Measurements from ENCODE around the gene DNMT1. TPM values are rescaled to one million over a fixed set of nuclear protein-coding genes. Genes with fewer than 3 reads are reported as not detected.
A peak's percentile ranks its signal among the peaks of the same experiment; 100 is the strongest.

DNMT1 gene
- total RNA-seq, 1 experiment from 2014 or later, result 210 TPM

GRCh38 chr19:10207026-10207425 is 12.3 kb upstream of the DNMT1 start:
- no peak overlapping the region for H3K27ac Mint-ChIP-seq
- no peak for DNase-seq (ENCODE audit: low spot score)
- TF ChIP-seq SP1 (CRISPR knock-in tag; conservative IDR thresholded peaks at IDR 0.05), result no peak
- no peak for TF ChIP-seq RORB (CRISPR knock-in tag; IDR thresholded peaks at IDR 0.05)
- TF ChIP-seq GTF2I (CRISPR knock-in tag; conservative IDR thresholded peaks at IDR 0.05), result no peak
- no peak for TF ChIP-seq ZNF512 (CRISPR knock-in tag; IDR thresholded peaks at IDR 0.05; ENCODE audit: borderline replicate concordance)
- TF ChIP-seq ZNF396 (CRISPR knock-in tag; IDR thresholded peaks at IDR 0.05; ENCODE audit: borderline replicate concordance), result no peak
- TF ChIP-seq TEAD1 (CRISPR knock-in tag; IDR thresholded peaks at IDR 0.05), result no peak
- TF ChIP-seq, protein P1, sequence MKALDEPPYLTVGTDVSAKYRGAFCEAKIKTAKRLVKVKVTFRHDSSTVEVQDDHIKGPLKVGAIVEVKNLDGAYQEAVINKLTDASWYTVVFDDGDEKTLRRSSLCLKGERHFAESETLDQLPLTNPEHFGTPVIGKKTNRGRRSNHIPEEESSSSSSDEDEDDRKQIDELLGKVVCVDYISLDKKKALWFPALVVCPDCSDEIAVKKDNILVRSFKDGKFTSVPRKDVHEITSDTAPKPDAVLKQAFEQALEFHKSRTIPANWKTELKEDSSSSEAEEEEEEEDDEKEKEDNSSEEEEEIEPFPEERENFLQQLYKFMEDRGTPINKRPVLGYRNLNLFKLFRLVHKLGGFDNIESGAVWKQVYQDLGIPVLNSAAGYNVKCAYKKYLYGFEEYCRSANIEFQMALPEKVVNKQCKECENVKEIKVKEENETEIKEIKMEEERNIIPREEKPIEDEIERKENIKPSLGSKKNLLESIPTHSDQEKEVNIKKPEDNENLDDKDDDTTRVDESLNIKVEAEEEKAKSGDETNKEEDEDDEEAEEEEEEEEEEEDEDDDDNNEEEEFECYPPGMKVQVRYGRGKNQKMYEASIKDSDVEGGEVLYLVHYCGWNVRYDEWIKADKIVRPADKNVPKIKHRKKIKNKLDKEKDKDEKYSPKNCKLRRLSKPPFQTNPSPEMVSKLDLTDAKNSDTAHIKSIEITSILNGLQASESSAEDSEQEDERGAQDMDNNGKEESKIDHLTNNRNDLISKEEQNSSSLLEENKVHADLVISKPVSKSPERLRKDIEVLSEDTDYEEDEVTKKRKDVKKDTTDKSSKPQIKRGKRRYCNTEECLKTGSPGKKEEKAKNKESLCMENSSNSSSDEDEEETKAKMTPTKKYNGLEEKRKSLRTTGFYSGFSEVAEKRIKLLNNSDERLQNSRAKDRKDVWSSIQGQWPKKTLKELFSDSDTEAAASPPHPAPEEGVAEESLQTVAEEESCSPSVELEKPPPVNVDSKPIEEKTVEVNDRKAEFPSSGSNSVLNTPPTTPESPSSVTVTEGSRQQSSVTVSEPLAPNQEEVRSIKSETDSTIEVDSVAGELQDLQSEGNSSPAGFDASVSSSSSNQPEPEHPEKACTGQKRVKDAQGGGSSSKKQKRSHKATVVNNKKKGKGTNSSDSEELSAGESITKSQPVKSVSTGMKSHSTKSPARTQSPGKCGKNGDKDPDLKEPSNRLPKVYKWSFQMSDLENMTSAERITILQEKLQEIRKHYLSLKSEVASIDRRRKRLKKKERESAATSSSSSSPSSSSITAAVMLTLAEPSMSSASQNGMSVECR (CRISPR knock-in tag; IDR thresholded peaks at IDR 0.05; ENCODE audit: borderline replicate concordance), result no peak
- TF ChIP-seq, protein P2, sequence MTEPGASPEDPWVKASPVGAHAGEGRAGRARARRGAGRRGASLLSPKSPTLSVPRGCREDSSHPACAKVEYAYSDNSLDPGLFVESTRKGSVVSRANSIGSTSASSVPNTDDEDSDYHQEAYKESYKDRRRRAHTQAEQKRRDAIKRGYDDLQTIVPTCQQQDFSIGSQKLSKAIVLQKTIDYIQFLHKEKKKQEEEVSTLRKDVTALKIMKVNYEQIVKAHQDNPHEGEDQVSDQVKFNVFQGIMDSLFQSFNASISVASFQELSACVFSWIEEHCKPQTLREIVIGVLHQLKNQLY (CRISPR knock-in tag; IDR thresholded peaks at IDR 0.05), result no peak
- no peak for TF ChIP-seq JAZF1 (CRISPR knock-in tag; IDR thresholded peaks at IDR 0.05)
- TF ChIP-seq, protein P3, sequence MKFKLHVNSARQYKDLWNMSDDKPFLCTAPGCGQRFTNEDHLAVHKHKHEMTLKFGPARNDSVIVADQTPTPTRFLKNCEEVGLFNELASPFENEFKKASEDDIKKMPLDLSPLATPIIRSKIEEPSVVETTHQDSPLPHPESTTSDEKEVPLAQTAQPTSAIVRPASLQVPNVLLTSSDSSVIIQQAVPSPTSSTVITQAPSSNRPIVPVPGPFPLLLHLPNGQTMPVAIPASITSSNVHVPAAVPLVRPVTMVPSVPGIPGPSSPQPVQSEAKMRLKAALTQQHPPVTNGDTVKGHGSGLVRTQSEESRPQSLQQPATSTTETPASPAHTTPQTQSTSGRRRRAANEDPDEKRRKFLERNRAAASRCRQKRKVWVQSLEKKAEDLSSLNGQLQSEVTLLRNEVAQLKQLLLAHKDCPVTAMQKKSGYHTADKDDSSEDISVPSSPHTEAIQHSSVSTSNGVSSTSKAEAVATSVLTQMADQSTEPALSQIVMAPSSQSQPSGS (CRISPR knock-in tag; IDR thresholded peaks at IDR 0.05; ENCODE audit: borderline replicate concordance, low read depth), result no peak
- no peak for TF ChIP-seq EMX1 (CRISPR knock-in tag; IDR thresholded peaks at IDR 0.05)
- ChIA-PET CTCF (interaction anchor here (0.7 to 1.7 kb wide), 4 partner anchors 13 to 52 kb away, joined by 3 to 11 read pairs (median 6); no protein-coding TSS in a partner anchor), POLR2A (no interaction called here)
- H3K36me3 Mint-ChIP-seq, result no peaks in the 10 kb centered on the region; the same call in 1 of the 2 replicates
- no peak overlapping the region for H3K4me3 Mint-ChIP-seq
- peaks cover 16% of the 10 kb centered on the region for H3K9me3 Mint-ChIP-seq
- peaks cover 15% of the 10 kb centered on the region for H3K4me1 Mint-ChIP-seq
- H3K27me3 Mint-ChIP-seq (ENCODE audit: low read depth), result peaks cover 4% of the 10 kb centered on the region
- no peak for ATAC-seq

DNA sequence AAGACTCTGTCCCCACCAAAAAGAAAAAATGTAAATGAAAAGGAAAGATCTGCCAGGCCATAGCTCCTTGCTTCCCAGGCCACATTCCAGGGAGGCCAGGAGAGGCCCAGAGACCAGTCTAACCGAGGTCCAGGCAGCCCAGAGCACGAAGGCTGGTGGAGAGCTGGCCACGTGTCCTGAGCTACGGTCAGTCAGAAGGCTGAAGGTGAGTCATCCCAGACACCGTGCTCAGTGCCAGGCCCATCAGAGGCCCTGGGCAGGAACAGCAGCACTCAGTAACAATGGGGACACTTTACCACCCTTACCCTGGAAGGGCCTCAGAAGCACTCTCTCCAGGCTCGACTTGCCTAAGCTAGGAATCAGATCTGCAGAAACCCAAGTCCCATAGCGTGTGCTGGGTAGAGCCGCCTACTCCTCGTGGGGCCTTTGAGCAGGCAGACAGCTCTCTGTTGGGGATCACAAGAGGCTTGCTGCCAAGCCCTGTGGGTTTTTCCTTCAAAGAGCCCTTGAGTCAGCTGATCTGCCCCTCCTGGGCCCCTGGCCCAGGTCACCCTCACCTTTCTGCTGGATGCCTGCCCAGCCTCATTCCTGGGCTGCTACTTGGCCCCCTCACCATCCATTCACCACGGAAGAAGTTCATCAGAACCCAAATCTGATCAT is 11.6 kb upstream of the DNMT1 start:
- Mint-ChIP-seq H3K9me3 (peaks cover 16% of the 10 kb centered on the region), H3K27me3 (ENCODE audit: low read depth) (peaks cover 4% of the 10 kb centered on the region), H3K27ac (no peak overlapping the region), H3K36me3 (no peaks in the 10 kb centered on the region; the same call in 1 of the 2 replicates), H3K4me3 (no peak overlapping the region), H3K4me1 (peaks cover 15% of the 10 kb centered on the region)
- CTCF ChIA-PET, result interaction anchor here (0.6 to 1.7 kb wide), 7 partner anchors 10 to 197 kb away, joined by 3 to 11 read pairs (median 4); partner anchors contain the start of gene CDC37
- POLR2A ChIA-PET, result interaction anchor here (0.5 kb wide), 1 partner anchor 1744 kb away, joined by 5 read pairs; no protein-coding TSS in a partner anchor
- no peak for TF ChIP-seq TCF7 (CRISPR knock-in tag; IDR thresholded peaks at IDR 0.05; ENCODE audit: low read depth)
- TF ChIP-seq GABPB1 (CRISPR knock-in tag; IDR thresholded peaks at IDR 0.05), result peak; percentile 48; the same call in 1 of the 2 replicates
- TF ChIP-seq ZNF232 (CRISPR knock-in tag; IDR thresholded peaks at IDR 0.05), result no peak
- TF ChIP-seq, protein P4, sequence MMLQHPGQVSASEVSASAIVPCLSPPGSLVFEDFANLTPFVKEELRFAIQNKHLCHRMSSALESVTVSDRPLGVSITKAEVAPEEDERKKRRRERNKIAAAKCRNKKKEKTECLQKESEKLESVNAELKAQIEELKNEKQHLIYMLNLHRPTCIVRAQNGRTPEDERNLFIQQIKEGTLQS (CRISPR knock-in tag; conservative IDR thresholded peaks at IDR 0.05), result no peak
- no peak for ATAC-seq
- DNase-seq (ENCODE audit: low spot score), result no peak

Data from WTC11 (cell line).